Calu3 (cell line): ENCODE results near the gene DROSHA. TPM values are rescaled to one million over a fixed set of nuclear protein-coding genes. Genes with fewer than 3 reads are reported as not detected.

Experiments used
- BruUV-seq: library from RNA; stranded (reverse); fragments of 400-500 nt; replicated peaks from 2 replicates; lab custom pipeline; 2021; lab: Mats Ljungman, UMichigan
- CTCF ChIA-PET: fragments of 300-600 bp; sonication (Branson Sonifier 250); formaldehyde crosslinking; loops from one replicate; lab custom pipeline; 2022; ENCODE audit warnings: antibody characterized with exemption; lab: Charles Lee
- DNase-seq: peaks from one replicate; pipeline ENCODE4 v3.0.0; 2022
- H3K27ac Mint-ChIP-seq: one replicate; pipeline ENCODE4 v1.8.0; 2022; ENCODE audit warnings: mixed read lengths; ENCODE audit not compliant: unreplicated experiment
- H3K27me3 Mint-ChIP-seq: one replicate; pipeline ENCODE4 v1.8.0; 2022; ENCODE audit warnings: mixed read lengths; ENCODE audit not compliant: unreplicated experiment
- H3K36me3 Mint-ChIP-seq: one replicate; pipeline ENCODE4 v1.8.0; 2022; ENCODE audit warnings: mild to moderate bottlenecking, moderate library complexity, mixed read lengths; ENCODE audit not compliant: insufficient read depth, unreplicated experiment
- H3K4me1 Mint-ChIP-seq: one replicate; pipeline ENCODE4 v1.8.0; 2022; ENCODE audit warnings: mild to moderate bottlenecking, low read depth, mixed read lengths; ENCODE audit not compliant: unreplicated experiment
- H3K4me3 Mint-ChIP-seq: one replicate; pipeline ENCODE4 v1.8.0; 2022; ENCODE audit warnings: mild to moderate bottlenecking, low read depth, moderate library complexity, mixed read lengths; ENCODE audit not compliant: unreplicated experiment
- H3K9me3 Mint-ChIP-seq: one replicate; pipeline ENCODE4 v1.8.0; 2022; ENCODE audit warnings: low read depth, mixed read lengths; ENCODE audit not compliant: unreplicated experiment
- CTCF ChIP-seq: fragments of 200-600 bp; IDR thresholded peaks from one replicate; pipeline ENCODE4 v1.8.0; 2022; ENCODE audit warnings: antibody characterized with exemption; ENCODE audit not compliant: unreplicated experiment
- intact Hi-C: fragments of 100-400 bp; cut with micrococcal nuclease; formaldehyde crosslinking; loops from one replicate; pipeline ENCODE4 v1.10.0; 2022; ENCODE audit not compliant: unreplicated experiment
- total RNA-seq: library from RNA; stranded (reverse); gene quantifications from 2 replicates; pipeline ENCODE4 v1.2.3, GENCODE V29; 2022

Gene DROSHA
- total RNA-seq, 1 experiment from 2014 or later = 72.5 TPM

- Mint-ChIP-seq H3K4me3 (no peak overlapping the region), H3K27ac (no peak overlapping the region), H3K9me3 (no peaks in the 10 kb centered on the region), H3K4me1 (no peaks in the 10 kb centered on the region), H3K36me3 (peaks cover 4% of the 10 kb centered on the region), H3K27me3 (no peaks in the 10 kb centered on the region)
- intact Hi-C loops = no loop called here
- no peak for TF ChIP-seq CTCF
- CTCF ChIA-PET = interaction anchor here (0.5 kb wide), 1 partner anchor 1726 kb away, joined by 5 read pairs; no protein-coding TSS in a partner anchor
- no peak for DNase-seq
- no TSS peak for BruUV-seq
Observed at GRCh38 chr5:31471916-31472315, 60.0 kb downstream of the DROSHA start.

- peaks cover 4% of the 10 kb centered on the region for H3K36me3 Mint-ChIP-seq
- no peaks in the 10 kb centered on the region for H3K27me3 Mint-ChIP-seq
- H3K9me3 Mint-ChIP-seq = no peaks in the 10 kb centered on the region
- H3K27ac Mint-ChIP-seq = no peak overlapping the region
- no TSS peak for BruUV-seq
- no peak for DNase-seq
- no peaks in the 10 kb centered on the region for H3K4me1 Mint-ChIP-seq
- intact Hi-C loops = no loop called here
- CTCF ChIA-PET = no interaction called here
- no peak for TF ChIP-seq CTCF
- H3K4me3 Mint-ChIP-seq = no peak overlapping the region
Observed at GRCh38 chr5:31471040-31471439, 60.9 kb downstream of the DROSHA start.

- no peak overlapping the region for H3K27ac Mint-ChIP-seq
- BruUV-seq = no TSS peak
Observed at GRCh38 chr5:31470608-31471007, 61.3 kb downstream of the DROSHA start.

GRCh38 chr5:31469886-31470285 is 62.0 kb downstream of the DROSHA start:
- peaks cover 8% of the 10 kb centered on the region for H3K36me3 Mint-ChIP-seq
- BruUV-seq = no TSS peak
- TF ChIP-seq CTCF = no peak
- H3K27me3 Mint-ChIP-seq = no peaks in the 10 kb centered on the region
- no peak for DNase-seq
- no peak overlapping the region for H3K27ac Mint-ChIP-seq
- no peaks in the 10 kb centered on the region for H3K4me1 Mint-ChIP-seq
- H3K9me3 Mint-ChIP-seq = no peaks in the 10 kb centered on the region
- intact Hi-C loops = no loop called here
- H3K4me3 Mint-ChIP-seq = no peak overlapping the region
- CTCF ChIA-PET = interaction anchor here (1.1 kb wide), 1 partner anchor 11 kb away, joined by 4 read pairs; no protein-coding TSS in a partner anchor

More at GRCh38 chr5:31470608-31471007, 61.3 kb downstream of the DROSHA start:
- no peak for TF ChIP-seq CTCF
- Mint-ChIP-seq H3K4me1 (no peaks in the 10 kb centered on the region), H3K9me3 (no peaks in the 10 kb centered on the region), H3K27me3 (no peaks in the 10 kb centered on the region), H3K36me3 (peaks cover 4% of the 10 kb centered on the region), H3K4me3 (no peak overlapping the region)
- CTCF ChIA-PET = interaction anchor here (1.1 kb wide), 1 partner anchor 11 kb away, joined by 4 read pairs; no protein-coding TSS in a partner anchor
- no peak for DNase-seq
- intact Hi-C loops = no loop called here
